K562 (cell line): ENCODE data around the gene PET100.

Experiments used
- ARID4B ChIP-seq: sonication (generic); formaldehyde crosslinking; IDR thresholded peaks from 2 replicates; pipeline ENCODE4 v1.8.0; 2022; ENCODE audit warnings: mild to moderate bottlenecking, missing genetic modification reagents
- FOXM1 ChIP-seq, 2 experiments: fragments of 450-650 bp in 1 of 2; sonication (generic) in 1 of 2; formaldehyde crosslinking in 1 of 2; IDR thresholded peaks; 2 replicates each; pipeline versions ENCODE4 v1.6.1 to v1.9.0; 2017 to 2022; ENCODE audit warnings: low read depth in 2 of 2, mild to moderate bottlenecking in 2 of 2, missing genetic modification reagents in 1 of 2, moderate library complexity in 1 of 2
- HEY1 ChIP-seq: fragments of 250-450 bp; sonication (Bioruptor Pico); IDR thresholded peaks from 2 replicates; pipeline ENCODE4 v1.5.0; 2020; ENCODE audit warnings: mild to moderate bottlenecking, moderate library complexity, borderline replicate concordance
- SP2 ChIP-seq: IDR thresholded peaks from 2 replicates; pipeline ENCODE4 v1.6.1; 2011; ENCODE audit warnings: mild to moderate bottlenecking, low read depth, low read length, moderate library complexity; ENCODE audit not compliant: poor library complexity, severe bottlenecking; ENCODE audit errors: extremely low read depth
- TFAP4 ChIP-seq: sonication (generic); formaldehyde crosslinking; IDR thresholded peaks from 2 replicates; pipeline ENCODE4 v1.8.0; 2022; ENCODE audit warnings: missing genetic modification reagents, mild to moderate bottlenecking, moderate library complexity, borderline replicate concordance
- THRA ChIP-seq: fragments of 450-650 bp; IDR thresholded peaks from 2 replicates; pipeline ENCODE4 v1.6.1; 2017; ENCODE audit warnings: mild to moderate bottlenecking, moderate library complexity
- USF2 ChIP-seq: sonication (generic); formaldehyde crosslinking; IDR thresholded peaks from 2 replicates; pipeline ENCODE4 v1.5.0; 2020; ENCODE audit warnings: missing genetic modification reagents

GRCh38 chr19:7633698-7634097, 4.1 kb downstream of the PET100 start, which contains the start of gene PCP2:
- TF ChIP-seq SP2 (no peak), TFAP4 (CRISPR knock-in tag) (no peak), FOXM1 (IDR thresholded peaks at IDR 0.05; ENCODE audit: low read depth) (no peak), FOXM1 (CRISPR knock-in tag; IDR thresholded peaks at IDR 0.05; ENCODE audit: low read depth) (no peak), USF2 (CRISPR knock-in tag) (no peak), THRA (no peak), HEY1 (CRISPR knock-in tag) (no peak), ARID4B (CRISPR knock-in tag) (no peak)
